ENCODE data around the gene CUL7.

The CUL7 gene

GRCh38 chr6:43021270-43022047 is 32.2 kb downstream of the CUL7 start, which contains the start of gene RRP36:
RRP36 (plus strand) TSS chr6:43021623; CDS start chr6:43021655, 32 bp downstream.
- Histone ChIP-seq H3K4me3 (ENCODE audit: low read depth in 1 of 2, low read length in 2 of 2) (peak within 1 kb of the TSS; percentile 75 to 95), H3K27me3 (ENCODE audit: control insufficient read depth in 1 of 2, insufficient read depth in 2 of 2, low read length in 2 of 2) (no peaks in the 10 kb centered on the region), H3K4me1 (ENCODE audit: insufficient read depth, low read length) (peaks cover 32% of the 10 kb centered on the region), H3K9ac (ENCODE audit: low read length) (peak within 1 kb of the TSS; percentile 65), H3K9me3 (ENCODE audit: low read length) (no peaks in the 10 kb centered on the region), H3K36me3 (ENCODE audit: insufficient read depth, low read length) (peaks cover 49% of the 10 kb centered on the region), H3K27ac (ENCODE audit: low read depth, low read length) (peak within 1 kb of the TSS; percentile 99)

GRCh38 chr6:43020847-43021246 is 32.8 kb downstream of the CUL7 start:
- H3K9me3 ChIP-seq (ENCODE audit: low read length), result no peaks in the 10 kb centered on the region
- H3K4me3 ChIP-seq (ENCODE audit: low read depth in 1 of 2, low read length in 2 of 2), result peak overlapping the region; percentile 75 to 95
- H3K9ac ChIP-seq (ENCODE audit: low read length), result peak overlapping the region; percentile 65
- peaks cover 39% of the 10 kb centered on the region for H3K4me1 ChIP-seq (ENCODE audit: insufficient read depth, low read length)
- H3K27ac ChIP-seq (ENCODE audit: low read depth, low read length), result peak overlapping the region; percentile 90
- H3K36me3 ChIP-seq (ENCODE audit: insufficient read depth, low read length), result peaks cover 43% of the 10 kb centered on the region
- no peaks in the 10 kb centered on the region for H3K27me3 ChIP-seq (ENCODE audit: control insufficient read depth in 1 of 2, insufficient read depth in 2 of 2, low read length in 2 of 2)

GRCh38 chr6:43020052-43020705 is 33.5 kb downstream of the CUL7 start:
- Histone ChIP-seq H3K27ac (ENCODE audit: low read depth, low read length) (peak overlapping the region; percentile 90), H3K36me3 (ENCODE audit: insufficient read depth, low read length) (peaks cover 40% of the 10 kb centered on the region), H3K9me3 (ENCODE audit: low read length) (no peaks in the 10 kb centered on the region), H3K27me3 (ENCODE audit: control insufficient read depth in 1 of 2, insufficient read depth in 2 of 2, low read length in 2 of 2) (no peaks in the 10 kb centered on the region), H3K4me1 (ENCODE audit: insufficient read depth, low read length) (peaks cover 44% of the 10 kb centered on the region), H3K9ac (ENCODE audit: low read length) (no peak overlapping the region), H3K4me3 (ENCODE audit: low read depth in 1 of 2, low read length in 2 of 2) (no peak overlapping the region)

- Histone ChIP-seq H3K4me3 (ENCODE audit: low read depth in 1 of 2, low read length in 2 of 2) (no peak overlapping the region), H3K9me3 (ENCODE audit: low read length) (no peaks in the 10 kb centered on the region), H3K4me1 (ENCODE audit: insufficient read depth, low read length) (peaks cover 49% of the 10 kb centered on the region), H3K9ac (ENCODE audit: low read length) (no peak overlapping the region), H3K36me3 (ENCODE audit: insufficient read depth, low read length) (peaks cover 30% of the 10 kb centered on the region), H3K27me3 (ENCODE audit: control insufficient read depth in 1 of 2, insufficient read depth in 2 of 2, low read length in 2 of 2) (no peaks in the 10 kb centered on the region), H3K27ac (ENCODE audit: low read depth, low read length) (no peak overlapping the region)
Measured at GRCh38 chr6:43019152-43019551, 34.5 kb downstream of the CUL7 start.

GRCh38 chr6:43016943-43017334 is 36.7 kb downstream of the CUL7 start:
- H3K36me3 ChIP-seq (ENCODE audit: insufficient read depth, low read length), result peaks cover 31% of the 10 kb centered on the region
- H3K4me1 ChIP-seq (ENCODE audit: insufficient read depth, low read length), result peaks cover 47% of the 10 kb centered on the region

GRCh38 chr6:43016176-43016942 is 37.3 kb downstream of the CUL7 start:
- Histone ChIP-seq H3K4me1 (ENCODE audit: insufficient read depth, low read length) (peaks cover 47% of the 10 kb centered on the region), H3K36me3 (ENCODE audit: insufficient read depth, low read length) (peaks cover 37% of the 10 kb centered on the region), H3K27ac (ENCODE audit: low read depth, low read length) (no peak overlapping the region)

More at GRCh38 chr6:43016943-43017334, 36.7 kb downstream of the CUL7 start:
- Histone ChIP-seq H3K9ac (ENCODE audit: low read length) (no peak overlapping the region), H3K9me3 (ENCODE audit: low read length) (no peaks in the 10 kb centered on the region), H3K4me3 (ENCODE audit: low read depth in 1 of 2, low read length in 2 of 2) (no peak overlapping the region), H3K27me3 (ENCODE audit: control insufficient read depth in 1 of 2, insufficient read depth in 2 of 2, low read length in 2 of 2) (no peaks in the 10 kb centered on the region), H3K27ac (ENCODE audit: low read depth, low read length) (no peak overlapping the region)

GRCh38 chr6:43014434-43014909 is 39.2 kb downstream of the CUL7 start:
- H3K9me3 ChIP-seq (ENCODE audit: low read length), result no peaks in the 10 kb centered on the region
- H3K36me3 ChIP-seq (ENCODE audit: insufficient read depth, low read length), result peaks cover 46% of the 10 kb centered on the region
- H3K27me3 ChIP-seq (ENCODE audit: control insufficient read depth in 1 of 2, insufficient read depth in 2 of 2, low read length in 2 of 2), result no peaks in the 10 kb centered on the region
- H3K9ac ChIP-seq (ENCODE audit: low read length), result peak overlapping the region; percentile 85
- peaks cover 39% of the 10 kb centered on the region for H3K4me1 ChIP-seq (ENCODE audit: insufficient read depth, low read length)
- peak overlapping the region; percentile 68 for H3K27ac ChIP-seq (ENCODE audit: low read depth, low read length)
- H3K4me3 ChIP-seq (ENCODE audit: low read depth in 1 of 2, low read length in 2 of 2), result peak overlapping the region; percentile 75 to 89

More at GRCh38 chr6:43016176-43016942, 37.3 kb downstream of the CUL7 start:
- Histone ChIP-seq H3K9ac (ENCODE audit: low read length) (no peak overlapping the region), H3K9me3 (ENCODE audit: low read length) (no peaks in the 10 kb centered on the region), H3K4me3 (ENCODE audit: low read depth in 1 of 2, low read length in 2 of 2) (no peak overlapping the region), H3K27me3 (ENCODE audit: control insufficient read depth in 1 of 2, insufficient read depth in 2 of 2, low read length in 2 of 2) (no peaks in the 10 kb centered on the region)

GRCh38 chr6:43013843-43014433 is 39.7 kb downstream of the CUL7 start, which contains the start of the genes KLHDC3 and MEA1:
KLHDC3 (plus strand) TSS chr6:43014249; CDS start chr6:43017193, 2,944 bp downstream.
MEA1 (minus strand) TSS chr6:43013946; CDS start chr6:43013813, 133 bp downstream.
- Histone ChIP-seq H3K36me3 (ENCODE audit: insufficient read depth, low read length) (peaks cover 46% of the 10 kb centered on the region), H3K4me1 (ENCODE audit: insufficient read depth, low read length) (peaks cover 39% of the 10 kb centered on the region), H3K27ac (ENCODE audit: low read depth, low read length) (peak within 1 kb of the TSS; percentile 78), H3K27me3 (ENCODE audit: control insufficient read depth in 1 of 2, insufficient read depth in 2 of 2, low read length in 2 of 2) (no peaks in the 10 kb centered on the region), H3K9ac (ENCODE audit: low read length) (peak within 1 kb of the TSS; percentile 85), H3K9me3 (ENCODE audit: low read length) (no peaks in the 10 kb centered on the region), H3K4me3 (ENCODE audit: low read depth in 1 of 2, low read length in 2 of 2) (peak within 1 kb of the TSS; percentile 75 to 89)

GRCh38 chr6:43013097-43013842 is 40.4 kb downstream of the CUL7 start:
- Histone ChIP-seq H3K9ac (ENCODE audit: low read length) (peak overlapping the region; percentile 72), H3K27me3 (ENCODE audit: control insufficient read depth in 1 of 2, insufficient read depth in 2 of 2, low read length in 2 of 2) (no peaks in the 10 kb centered on the region), H3K4me3 (ENCODE audit: low read depth in 1 of 2, low read length in 2 of 2) (peak overlapping the region; percentile 50 to 89), H3K36me3 (ENCODE audit: insufficient read depth, low read length) (peaks cover 46% of the 10 kb centered on the region), H3K4me1 (ENCODE audit: insufficient read depth, low read length) (peaks cover 39% of the 10 kb centered on the region), H3K27ac (ENCODE audit: low read depth, low read length) (peak overlapping the region; percentile 78), H3K9me3 (ENCODE audit: low read length) (no peaks in the 10 kb centered on the region)

- Histone ChIP-seq H3K4me3 (ENCODE audit: low read depth in 1 of 2, low read length in 2 of 2) (no peak overlapping the region), H3K9me3 (ENCODE audit: low read length) (no peaks in the 10 kb centered on the region), H3K9ac (ENCODE audit: low read length) (peak overlapping the region; percentile 72), H3K36me3 (ENCODE audit: insufficient read depth, low read length) (peaks cover 48% of the 10 kb centered on the region), H3K27ac (ENCODE audit: low read depth, low read length) (no peak overlapping the region), H3K4me1 (ENCODE audit: insufficient read depth, low read length) (peaks cover 39% of the 10 kb centered on the region), H3K27me3 (ENCODE audit: control insufficient read depth in 1 of 2, insufficient read depth in 2 of 2, low read length in 2 of 2) (no peaks in the 10 kb centered on the region)
Measured at GRCh38 chr6:43012364-43012763, 41.3 kb downstream of the CUL7 start.
